GM18511 (cell line): ENCODE data around the gene CRELD1.
"Not testable (repeated sequence)": the region's sequence is repeated elsewhere in the genome, so short reads cannot be mapped to it uniquely, and the experiment has no call there.

Source experiments
- ATAC-seq: cut with Tn5 transposase; IDR thresholded peaks from one replicate; pipeline ENCODE4 v1.9.1; 2021; ENCODE audit warnings: mild to moderate bottlenecking, moderate library complexity; ENCODE audit not compliant: unreplicated experiment

CRELD1 gene

GRCh38 chr3:9934235-9934621, 594 bp downstream of the CRELD1 start:
- no peak for ATAC-seq

- no peak for ATAC-seq
Measured at GRCh38 chr3:9934993-9935392, 1.4 kb downstream of the CRELD1 start.

- ATAC-seq = no peak
Measured at GRCh38 chr3:9935966-9936510, 2.4 kb downstream of the CRELD1 start.

GRCh38 chr3:9937486-9938238, 4.0 kb downstream of the CRELD1 start:
- no peak for ATAC-seq

- ATAC-seq = no peak
Measured at GRCh38 chr3:9938966-9939365, 5.3 kb downstream of the CRELD1 start.

GRCh38 chr3:9939906-9940305, 6.3 kb downstream of the CRELD1 start:
- not testable (repeated sequence) for ATAC-seq

- ATAC-seq = no peak
Measured at GRCh38 chr3:9940746-9941145, 7.1 kb downstream of the CRELD1 start.

GRCh38 chr3:9942164-9942563, 8.5 kb downstream of the CRELD1 start:
- no peak for ATAC-seq

GRCh38 chr3:9942934-9943690, 9.5 kb downstream of the CRELD1 start:
- ATAC-seq = no peak

GRCh38 chr3:9944271-9944670, 10.6 kb downstream of the CRELD1 start:
- no peak for ATAC-seq

- no peak for ATAC-seq
Measured at GRCh38 chr3:9945358-9945757, 11.7 kb downstream of the CRELD1 start.

- ATAC-seq = no peak
Measured at GRCh38 chr3:9946112-9947024, 12.7 kb downstream of the CRELD1 start.

- no peak for ATAC-seq
Measured at GRCh38 chr3:9947025-9947995, 13.7 kb downstream of the CRELD1 start.

GRCh38 chr3:9948586-9948985, 15.0 kb downstream of the CRELD1 start:
- no peak for ATAC-seq

GRCh38 chr3:9949115-9949514, 15.5 kb downstream of the CRELD1 start:
- no peak for ATAC-seq

GRCh38 chr3:9949626-9950025, 16.0 kb downstream of the CRELD1 start:
- ATAC-seq = no peak

GRCh38 chr3:9951126-9951525, 17.5 kb downstream of the CRELD1 start:
- peak; percentile 55 for ATAC-seq

- ATAC-seq = peak; percentile 42
Measured at GRCh38 chr3:9951598-9951961, 17.9 kb downstream of the CRELD1 start.

GRCh38 chr3:9951962-9952805, 18.6 kb downstream of the CRELD1 start, which contains the start of gene PRRT3:
PRRT3 (minus strand) TSS chr3:9952408; CDS start chr3:9950115, 2,293 bp downstream.
- ATAC-seq = peak; percentile 78
